NCI-H1417 treated with DMSO at 0.1 percent for 48 hours (cell line): Measurements from ENCODE around the gene ELOVL7.
"Not testable (repeated sequence)": the region's sequence is repeated elsewhere in the genome, so short reads cannot be mapped to it uniquely, and the experiment has no call there.

Experiments
- DNase-seq: peaks from one replicate; lab custom pipeline; 2025; lab: John Stamatoyannopoulos, UW

Gene ELOVL7

DNA sequence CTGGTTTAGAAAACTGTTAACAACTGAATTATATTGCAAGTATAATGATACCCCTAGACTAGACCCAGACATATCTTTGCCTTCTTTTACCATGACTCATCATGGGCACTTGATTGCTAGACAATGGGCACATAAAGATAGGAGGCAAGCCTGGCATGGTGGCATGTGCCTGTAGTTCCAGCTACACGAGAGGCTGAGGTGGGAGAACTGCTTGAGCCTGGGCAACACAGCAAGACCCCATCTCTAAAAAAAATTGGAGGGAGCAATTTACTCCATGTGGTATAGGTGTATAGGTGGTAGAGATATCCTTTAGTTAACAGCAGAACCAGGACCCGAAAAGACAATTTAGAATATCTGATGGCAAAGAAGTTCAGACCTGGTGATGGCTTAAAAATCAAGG lies 51.6 kb downstream of the ELOVL7 start:
- no peak for DNase-seq

DNA sequence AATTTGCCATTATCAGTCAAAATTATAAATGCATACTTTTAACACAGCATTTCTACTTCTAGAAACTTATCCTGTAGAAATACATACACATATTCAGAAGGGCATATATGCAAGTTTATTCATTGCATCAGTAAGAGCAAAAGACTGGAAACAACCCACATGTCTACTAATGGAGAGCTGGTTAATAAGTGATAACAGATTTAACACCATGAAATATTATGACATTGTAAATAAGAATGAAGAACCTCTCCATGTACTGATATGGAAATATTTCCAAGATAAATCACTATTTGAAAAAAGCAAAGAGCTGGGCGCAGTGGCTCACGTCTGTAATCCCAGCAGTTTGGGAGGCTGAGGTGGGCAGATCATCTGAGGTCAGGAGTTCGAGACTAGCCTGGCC lies 54.5 kb downstream of the ELOVL7 start:
- DNase-seq: no peak

DNA sequence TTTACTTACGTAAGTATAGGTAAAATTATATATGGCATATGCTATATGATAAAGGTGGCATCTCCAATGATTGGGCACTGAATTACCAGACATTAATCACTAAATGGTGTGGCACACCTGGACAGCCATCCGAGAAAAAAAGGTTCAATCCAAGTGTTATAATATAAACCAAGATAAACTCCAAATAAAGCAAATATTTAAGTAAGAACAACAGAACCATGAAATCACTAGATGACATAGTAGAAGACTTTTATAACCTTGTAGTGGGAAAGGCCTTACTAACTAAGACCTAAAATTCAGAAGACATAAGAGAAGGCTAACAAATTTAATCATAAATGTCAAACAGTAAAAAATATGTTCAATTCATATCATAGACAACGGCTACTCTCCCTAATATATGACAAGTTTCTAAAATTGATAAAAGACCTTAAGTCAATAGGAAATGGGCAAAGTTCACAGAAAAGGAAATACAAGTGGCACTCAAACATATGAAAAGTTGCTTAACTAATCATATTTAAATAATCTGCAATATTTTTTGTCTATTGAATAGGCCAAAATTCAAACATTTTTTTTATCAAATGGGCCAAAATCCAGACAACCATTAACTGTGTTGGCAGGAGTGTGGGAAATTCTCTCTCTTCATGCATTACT lies 55.1 kb downstream of the ELOVL7 start:
- DNase-seq: no peak

DNA sequence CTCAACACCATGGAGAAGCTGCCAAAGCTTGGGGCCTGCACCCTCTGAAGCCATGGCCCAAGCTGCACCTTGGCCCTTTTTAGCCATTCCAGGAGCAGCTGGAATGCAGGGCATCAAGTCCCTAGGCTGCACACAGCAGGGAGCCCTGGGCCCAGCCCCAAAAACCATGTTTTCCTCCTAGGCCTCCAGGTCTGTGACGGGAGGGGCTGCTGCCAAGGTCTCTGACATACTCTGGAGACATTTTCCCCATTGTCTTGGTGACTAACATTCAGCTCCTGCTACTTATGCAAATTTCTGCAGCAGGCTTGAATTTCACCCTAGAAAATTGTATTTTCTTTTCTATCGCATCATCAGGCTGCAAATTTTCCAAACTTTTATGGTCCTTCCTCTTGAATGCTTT lies 64.6 kb downstream of the ELOVL7 start:
- DNase-seq: no peak

DNA sequence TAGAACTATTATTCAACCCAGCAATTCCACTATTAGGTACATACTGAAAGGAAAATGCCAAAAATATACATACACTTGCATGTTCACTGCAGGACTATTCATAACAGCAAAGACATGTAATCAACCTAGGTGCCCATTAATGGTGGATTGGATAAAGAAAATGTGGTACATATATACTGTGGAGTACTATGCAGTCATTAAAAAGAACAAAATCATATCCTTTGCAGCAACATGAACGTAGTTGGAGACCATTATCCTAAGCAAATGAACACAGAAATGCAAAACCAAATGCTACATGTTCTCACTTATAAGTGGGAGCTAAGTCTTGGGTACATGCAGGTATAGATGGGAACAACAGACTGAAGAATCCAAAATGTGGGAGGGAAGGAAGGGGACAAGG lies 67.7 kb downstream of the ELOVL7 start:
- DNase-seq: no peak

- DNase-seq: no peak
Observed at GRCh38 chr5:60765019-60765709, 78.9 kb downstream of the ELOVL7 start.

GRCh38 chr5:60763061-60763460 lies 81.0 kb downstream of the ELOVL7 start:
- DNase-seq: no peak

- no peak for DNase-seq
Observed at GRCh38 chr5:60754495-60754894, 89.6 kb downstream of the ELOVL7 start.

DNA sequence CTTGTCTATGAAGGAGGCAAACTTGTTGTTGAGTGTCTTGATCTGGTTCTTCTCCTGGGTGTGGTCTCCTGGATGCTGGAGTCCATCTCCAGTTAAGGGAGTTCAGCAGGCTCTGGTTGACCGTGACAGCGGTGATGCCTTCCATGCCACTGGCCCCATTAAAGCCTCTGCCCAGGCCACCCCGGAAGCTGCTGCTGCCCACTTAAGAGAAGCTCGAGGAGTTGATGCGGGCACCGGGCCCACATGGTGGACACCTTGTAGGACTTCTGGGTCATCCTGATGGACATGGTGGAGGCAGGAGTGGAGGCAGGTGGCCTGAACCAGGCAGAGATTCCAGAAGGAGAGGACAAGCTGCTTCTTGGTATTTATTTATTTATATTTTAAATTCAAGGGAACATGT lies 99.4 kb downstream of the ELOVL7 start:
- no peak for DNase-seq

GRCh38 chr5:60743511-60744314 lies 100.4 kb downstream of the ELOVL7 start:
- no peak for DNase-seq

GRCh38 chr5:60740322-60740721 lies 103.7 kb downstream of the ELOVL7 start:
- DNase-seq: no peak

- DNase-seq: no peak
Observed at GRCh38 chr5:60738933-60739332, 105.1 kb downstream of the ELOVL7 start.

DNA sequence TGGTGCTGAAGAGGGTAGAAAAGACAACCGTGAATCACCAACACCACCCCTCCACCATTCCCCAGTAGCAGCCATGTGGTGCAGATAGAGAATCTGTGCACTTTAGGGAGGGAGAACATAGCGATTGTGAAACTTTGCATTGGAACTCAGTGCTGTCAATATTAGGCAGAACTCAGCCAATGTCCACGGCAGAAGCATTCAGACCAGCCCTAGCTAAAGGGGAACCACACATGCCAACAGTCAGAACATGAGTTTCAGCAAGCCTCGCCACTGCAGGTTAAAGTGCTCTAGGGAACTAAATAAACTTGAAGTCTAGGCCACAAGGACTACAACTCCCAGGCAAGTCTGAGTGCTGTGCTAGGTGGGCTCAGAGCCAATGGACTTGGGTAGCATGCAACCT lies 105.6 kb downstream of the ELOVL7 start:
- DNase-seq: no peak

- not testable (repeated sequence) for DNase-seq
Observed at GRCh38 chr5:60730858-60731257, 113.2 kb downstream of the ELOVL7 start.

DNA sequence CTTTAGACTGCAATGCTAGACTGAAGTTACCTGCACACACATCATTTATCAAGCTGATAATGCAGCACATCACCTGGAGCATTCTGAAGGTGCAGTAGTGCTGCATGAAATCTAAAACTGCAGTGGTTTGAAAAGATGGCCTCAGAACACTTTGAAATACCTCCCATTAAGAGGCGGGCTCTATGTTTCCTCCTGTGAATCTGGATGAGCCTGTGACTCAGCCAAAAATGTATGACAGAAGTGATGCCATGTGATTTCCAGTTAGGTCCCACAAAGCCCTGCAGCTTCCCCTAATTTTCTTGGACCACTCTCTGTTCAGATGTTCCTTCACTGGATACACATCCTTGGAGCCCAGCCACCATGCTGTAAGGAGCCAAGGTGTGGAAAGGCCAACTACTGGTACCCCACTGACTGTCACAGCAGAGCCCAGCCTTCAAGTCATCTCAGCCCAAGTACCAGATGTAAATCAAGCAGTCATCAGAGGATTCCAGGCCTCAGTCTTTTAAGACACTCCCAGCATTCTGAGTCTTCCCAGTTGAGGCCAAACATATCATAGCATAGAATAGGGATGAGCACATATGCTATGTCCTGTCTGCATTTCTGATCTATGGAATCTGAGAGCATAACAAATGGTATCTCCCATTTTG lies 116.9 kb downstream of the ELOVL7 start:
- no peak for DNase-seq

DNA sequence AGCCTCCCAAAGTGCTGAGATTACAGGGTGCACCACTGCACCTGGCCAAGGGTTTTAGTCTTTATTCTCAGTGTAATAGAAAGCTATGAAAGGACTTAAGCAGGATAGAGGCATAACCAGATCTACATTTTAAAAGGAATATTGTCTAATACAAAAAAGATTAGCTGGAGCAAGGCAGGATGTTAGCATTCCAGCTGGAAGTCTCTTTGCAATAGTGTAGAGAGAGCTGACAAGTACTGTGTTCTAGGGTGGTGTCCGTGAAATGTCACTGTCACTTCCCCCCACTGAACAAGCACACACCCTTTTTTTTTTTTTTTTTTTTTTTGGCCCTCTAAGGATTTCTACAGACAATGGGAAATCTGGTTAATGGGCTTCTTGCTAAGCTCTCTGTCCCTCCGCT lies 119.9 kb downstream of the ELOVL7 start:
- DNase-seq: no peak

- peak; percentile 25 for DNase-seq
Observed at GRCh38 chr5:60722416-60722815, 121.7 kb downstream of the ELOVL7 start.

DNA sequence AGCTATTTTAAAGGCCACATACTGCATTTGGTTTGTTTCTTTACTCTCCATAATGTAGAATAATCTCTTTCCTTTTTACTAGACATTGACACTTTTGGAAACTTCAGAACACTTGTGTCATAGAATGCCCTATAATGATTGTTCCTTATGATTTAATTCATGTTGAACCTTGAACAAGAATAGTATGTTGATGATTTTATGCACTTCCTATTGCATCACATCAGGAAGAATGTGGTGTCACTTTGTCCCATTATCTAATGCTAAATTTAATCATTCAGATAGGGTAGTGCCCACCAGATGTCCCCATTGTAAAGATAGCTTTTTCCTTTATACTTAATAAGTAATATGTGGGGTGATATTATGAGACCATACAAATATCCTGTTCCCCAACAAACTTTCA lies 124.7 kb downstream of the ELOVL7 start:
- no peak for DNase-seq

GRCh38 chr5:60718166-60718892 lies 125.7 kb downstream of the ELOVL7 start:
- no peak for DNase-seq

- DNase-seq: not testable (repeated sequence)
Observed at GRCh38 chr5:60715201-60715928, 128.7 kb downstream of the ELOVL7 start.

- DNase-seq: no peak
Observed at GRCh38 chr5:60712950-60713349, 131.1 kb downstream of the ELOVL7 start.
